Esophagus squamous epithelium (tissue), 4 donors: ENCODE measurements around the gene LRIG1.

ENCODE experiments used
- POLR2A ChIP-seq, 4 donors: fragments of 450-650 bp; IDR thresholded peaks; one replicate each; pipeline ENCODE4 v1.6.1; 2017; ENCODE audit warnings: antibody characterized with exemption in 4 of 4, mild to moderate bottlenecking in 4 of 4, moderate library complexity in 3 of 4
- TF ChIP-seq, protein P1 (sequence below), 6 experiments: fragments of 450-650 bp in 4 of 6; fragments of 200-600 bp in 2 of 6; sonication (generic) in 2 of 6; IDR thresholded peaks; one replicate each; pipeline ENCODE4 v1.5.1; 2016 to 2019; ENCODE audit warnings: antibody characterized with exemption in 6 of 6, mild to moderate bottlenecking in 4 of 6, moderate library complexity in 4 of 6

DNA sequence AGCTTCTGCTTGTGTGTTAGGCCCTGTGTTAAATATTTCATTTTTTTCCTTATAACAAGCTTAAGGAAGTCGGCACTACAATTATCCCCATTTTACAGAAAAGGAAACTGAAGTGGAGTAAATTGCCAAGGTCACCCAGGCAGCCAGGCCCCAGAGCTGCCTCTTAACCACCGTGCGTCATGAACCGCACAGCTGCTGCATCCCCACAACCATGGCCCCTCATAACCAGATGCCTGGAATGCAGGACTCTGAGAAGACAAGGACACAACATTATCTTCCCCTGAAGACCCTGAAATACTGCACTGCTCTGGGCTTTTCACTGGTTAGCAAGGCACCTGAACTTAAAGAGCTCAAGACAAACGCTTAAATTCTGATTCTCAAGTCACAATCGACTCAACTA lies 14.6 kb downstream of the LRIG1 start:
- TF ChIP-seq, protein P1, sequence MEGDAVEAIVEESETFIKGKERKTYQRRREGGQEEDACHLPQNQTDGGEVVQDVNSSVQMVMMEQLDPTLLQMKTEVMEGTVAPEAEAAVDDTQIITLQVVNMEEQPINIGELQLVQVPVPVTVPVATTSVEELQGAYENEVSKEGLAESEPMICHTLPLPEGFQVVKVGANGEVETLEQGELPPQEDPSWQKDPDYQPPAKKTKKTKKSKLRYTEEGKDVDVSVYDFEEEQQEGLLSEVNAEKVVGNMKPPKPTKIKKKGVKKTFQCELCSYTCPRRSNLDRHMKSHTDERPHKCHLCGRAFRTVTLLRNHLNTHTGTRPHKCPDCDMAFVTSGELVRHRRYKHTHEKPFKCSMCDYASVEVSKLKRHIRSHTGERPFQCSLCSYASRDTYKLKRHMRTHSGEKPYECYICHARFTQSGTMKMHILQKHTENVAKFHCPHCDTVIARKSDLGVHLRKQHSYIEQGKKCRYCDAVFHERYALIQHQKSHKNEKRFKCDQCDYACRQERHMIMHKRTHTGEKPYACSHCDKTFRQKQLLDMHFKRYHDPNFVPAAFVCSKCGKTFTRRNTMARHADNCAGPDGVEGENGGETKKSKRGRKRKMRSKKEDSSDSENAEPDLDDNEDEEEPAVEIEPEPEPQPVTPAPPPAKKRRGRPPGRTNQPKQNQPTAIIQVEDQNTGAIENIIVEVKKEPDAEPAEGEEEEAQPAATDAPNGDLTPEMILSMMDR (IDR thresholded peaks at IDR 0.05): no peak
- no peak for TF ChIP-seq POLR2A (IDR thresholded peaks at IDR 0.05)
